Astrocyte (in vitro differentiated cells and primary cell): ENCODE results near the gene SNAP29.

ENCODE experiments used
- CTCF ChIP-seq: IDR thresholded peaks from 2 replicates; pipeline ENCODE4 v1.5.1; 2011; ENCODE audit warnings: low read depth, mild to moderate bottlenecking, inconsistent platforms, low read length, moderate library complexity; ENCODE audit not compliant: insufficient read depth
- EZH2 ChIP-seq: IDR thresholded peaks from 2 replicates; pipeline ENCODE4 v1.6.1; 2012; ENCODE audit warnings: mild to moderate bottlenecking, low read length, inconsistent platforms; ENCODE audit not compliant: insufficient read depth

DNA sequence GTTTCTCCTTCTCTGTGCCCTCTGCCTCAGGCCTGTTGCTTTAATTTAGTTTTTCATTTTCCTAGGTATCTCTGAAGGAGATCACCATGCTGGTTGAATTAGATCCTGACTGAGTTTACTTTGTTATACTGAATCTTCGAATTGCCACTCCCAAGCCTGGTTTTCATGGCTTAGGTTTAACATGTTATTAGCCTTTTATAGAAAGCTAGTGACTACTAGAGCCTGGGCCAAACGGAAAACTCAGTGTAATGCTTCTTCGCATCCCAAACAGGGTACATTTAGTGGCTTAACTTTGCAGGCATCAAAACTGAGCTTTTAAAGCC is 62.0 kb downstream of the SNAP29 start:
- TF ChIP-seq CTCF, result no peak
- no peak for TF ChIP-seq EZH2
